B cell (primary cell): ENCODE results near the gene IL1RL2. TPM values are rescaled to one million over a fixed set of nuclear protein-coding genes. Genes with fewer than 3 reads are reported as not detected.

Source experiments
- ATAC-seq: fragments of 200-7000 bp; cut with Tn5 transposase; one replicate; pipeline ENCODE4 v1.10.0; 2021; ENCODE audit warnings: low read depth, mild to moderate bottlenecking, moderate number of reproducible peaks, moderate library complexity
- CTCF ChIA-PET: fragments of 350-600 bp; sonication (Branson Sonifier 250); formaldehyde crosslinking; loops from one replicate; lab custom pipeline; 2021; ENCODE audit warnings: antibody characterized with exemption, inconsistent platforms; lab: Charles Lee
- POLR2A ChIA-PET: fragments of 350-600 bp; sonication (Branson Sonifier 250); formaldehyde crosslinking; loops from one replicate; lab custom pipeline; 2021; ENCODE audit warnings: antibody characterized with exemption; lab: Charles Lee
- DNase-seq: peaks from one replicate; pipeline ENCODE4 v3.0.0; 2013
- H2AFZ ChIP-seq: 2 replicates; pipeline ENCODE4 v1.6.1; 2012; ENCODE audit warnings: mild to moderate bottlenecking, low read depth, low read length; ENCODE audit not compliant: insufficient read depth, poor library complexity, severe bottlenecking
- H3K27ac ChIP-seq, 2 donors: 1 replicate in 1 of 2; 2 replicates in 1 of 2; pipeline ENCODE4 v1.5.1; 2012 to 2013; ENCODE audit warnings: low read length in 2 of 2, mild to moderate bottlenecking in 2 of 2, moderate library complexity in 1 of 2
- H3K27me3 ChIP-seq, 4 experiments: fragments of 200-600 bp in 1 of 4; sonication (generic) in 1 of 4; replicated peaks in 1 of 4; 1 replicate in 2 of 4; 2 replicates in 2 of 4; pipeline versions ENCODE4 v1.6.1 to v1.7.0; 2013 to 2016; ENCODE audit warnings: low read length in 3 of 4, mild to moderate bottlenecking in 2 of 4, mixed read lengths in 1 of 4, moderate library complexity in 1 of 4; ENCODE audit not compliant: insufficient read depth in 4 of 4, control insufficient read depth in 3 of 4; ENCODE audit errors: control extremely low read depth in 1 of 4
- H3K36me3 ChIP-seq, 2 experiments: replicated peaks in 1 of 2; 1 replicate in 1 of 2; 2 replicates in 1 of 2; pipeline versions ENCODE4 v1.6.1 to v1.7.1; 2013; ENCODE audit warnings: low read length in 1 of 2; ENCODE audit not compliant: insufficient read depth in 2 of 2, control insufficient read depth in 1 of 2; ENCODE audit errors: control extremely low read depth in 1 of 2, extremely low read depth in 1 of 2
- H3K4me1 ChIP-seq, 2 donors: fragments of 200-600 bp in 1 of 2; sonication (generic) in 1 of 2; 1 replicate in 1 of 2; 2 replicates in 1 of 2; pipeline versions ENCODE4 v1.5.1 to v1.6.1; 2013 to 2017; ENCODE audit warnings: low read length in 2 of 2; ENCODE audit not compliant: control insufficient read depth in 2 of 2, insufficient read depth in 2 of 2
- H3K4me2 ChIP-seq: replicated peaks from 2 replicates; pipeline ENCODE3; 2012; ENCODE audit warnings: mild to moderate bottlenecking, low read depth, low read length; ENCODE audit not compliant: poor library complexity, severe bottlenecking
- H3K4me3 ChIP-seq, 5 experiments: fragments of 200-600 bp in 1 of 5; sonication (generic) in 1 of 5; 1 replicate in 3 of 5; 2 replicates in 2 of 5; pipeline versions ENCODE4 v1.5.1 to v1.7.0; 2011 to 2016; ENCODE audit warnings: low read length in 4 of 5, mild to moderate bottlenecking in 4 of 5, low read depth in 2 of 5, control low read depth in 1 of 5, moderate library complexity in 1 of 5; ENCODE audit not compliant: insufficient read depth in 1 of 5; ENCODE audit errors: control extremely low read depth in 1 of 5, extremely low read depth in 1 of 5
- H3K79me2 ChIP-seq: fragments of 200-600 bp; sonication (generic); one replicate; pipeline ENCODE4 v1.6.0; 2016; ENCODE audit warnings: low read length; ENCODE audit not compliant: control insufficient read depth, insufficient read depth
- H3K9ac ChIP-seq: fragments of 200-600 bp; sonication (generic); 2 replicates; pipeline ENCODE4 v1.6.1; 2017; ENCODE audit warnings: mild to moderate bottlenecking, low read length, moderate library complexity
- H3K9me3 ChIP-seq, 3 donors: one replicate each; pipeline versions ENCODE4 v1.6.1 to v1.7.1; 2013; ENCODE audit warnings: low read length in 2 of 3; ENCODE audit not compliant: control insufficient read depth in 2 of 3, insufficient read depth in 1 of 3; ENCODE audit errors: control extremely low read depth in 1 of 3
- H4K20me1 ChIP-seq: 2 replicates; pipeline ENCODE4 v1.6.0; 2012; ENCODE audit warnings: mild to moderate bottlenecking, low read length; ENCODE audit not compliant: insufficient read depth, control insufficient read depth, poor library complexity, severe bottlenecking
- H3K27ac Mint-ChIP-seq: one replicate; pipeline ENCODE4 v1.8.0; 2021; ENCODE audit warnings: mixed read lengths
- H3K27me3 Mint-ChIP-seq: one replicate; pipeline ENCODE4 v1.8.0; 2021; ENCODE audit warnings: mixed read lengths
- H3K4me1 Mint-ChIP-seq: one replicate; pipeline ENCODE4 v1.8.0; 2021; ENCODE audit warnings: mixed read lengths
- H3K4me3 Mint-ChIP-seq: one replicate; pipeline ENCODE4 v1.8.0; 2021; ENCODE audit warnings: mixed read lengths
- H3K9me3 Mint-ChIP-seq: one replicate; pipeline ENCODE4 v1.8.0; 2022; ENCODE audit warnings: mixed read lengths; ENCODE audit not compliant: insufficient read depth
- CTCF ChIP-seq: fragments of 200-600 bp; IDR thresholded peaks from one replicate; pipeline ENCODE4 v1.8.0; 2022; ENCODE audit warnings: antibody characterized with exemption, mild to moderate bottlenecking
- EZH2 ChIP-seq: IDR thresholded peaks from 2 replicates; pipeline ENCODE4 v1.6.1; 2012; ENCODE audit warnings: borderline replicate concordance, low read depth, mild to moderate bottlenecking, moderate library complexity, low read length; ENCODE audit not compliant: insufficient read depth, poor library complexity, severe bottlenecking
- WGBS: methylation state at CpG from one replicate; pipeline ENCODE4 v1.1.5; 2013; ENCODE audit warnings: missing lambda C conversion rate; ENCODE audit not compliant: insufficient coverage; 5-methylcytosine and 5-hydroxymethylcytosine counted together
- intact Hi-C: fragments of 100-400 bp; cut with micrococcal nuclease; formaldehyde crosslinking; loops from one replicate; pipeline ENCODE4 v1.10.0; 2022
- polyA plus RNA-seq: library from polyadenylated mRNA; depleted of rRNA; stranded (reverse); fragments of >200 nt; gene quantifications from 2 replicates; pipeline ENCODE4 v1.2.3, GENCODE V29; 2012
- total RNA-seq, 2 donors: library from RNA; stranded (reverse); fragments of 120-200 nt in 1 of 2; gene quantifications; 1 replicate in 1 of 2; 2 replicates in 1 of 2; pipeline versions ENCODE4 v1.2.3 to v1.2.4, GENCODE V29; 2013 to 2022

IL1RL2 gene
- total and polyA plus RNA-seq, 2 donors (not counting 1 experiment from before 2014, with no cell fraction given) = not detected

DNA sequence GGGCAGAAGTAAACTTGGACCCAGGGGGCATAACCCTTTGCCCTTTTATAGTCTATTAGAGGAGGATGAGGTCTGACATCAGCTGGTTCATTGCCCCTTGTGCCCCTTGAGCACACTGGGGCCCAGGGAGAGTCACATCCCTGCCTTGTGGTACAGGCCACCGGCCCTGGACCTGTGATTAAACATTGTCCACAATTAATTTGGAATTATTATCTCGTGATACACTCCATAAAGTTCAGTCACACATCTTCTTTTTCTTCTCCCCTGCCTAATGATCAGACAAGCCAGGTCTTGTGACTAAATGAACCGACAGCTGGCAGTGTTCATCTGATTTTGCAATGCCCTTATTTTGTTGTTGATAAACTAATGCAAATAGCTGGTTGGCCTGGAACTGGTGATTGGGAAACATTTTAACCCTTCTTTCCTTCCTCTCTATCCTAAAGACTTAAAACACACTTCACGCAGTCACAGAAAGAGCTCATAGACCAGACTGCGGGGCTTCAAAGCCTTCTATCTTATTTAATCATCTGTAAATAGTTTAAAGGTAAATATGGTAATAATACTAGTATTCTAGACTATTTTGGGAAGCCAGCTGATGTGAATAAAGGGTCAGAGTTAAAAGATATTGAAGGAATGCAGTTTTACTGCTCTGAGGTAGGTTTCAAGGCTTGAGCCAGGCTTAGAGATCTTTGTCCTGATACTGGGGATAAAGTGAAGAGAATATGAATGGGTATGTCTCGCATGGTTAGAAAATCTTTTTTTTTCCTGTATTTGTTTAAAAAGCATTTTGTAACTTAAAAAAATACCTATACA, 30.9 kb upstream of the IL1RL2 start:
- intact Hi-C loops = no loop called here
- H3K27me3 Mint-ChIP-seq = peaks cover 4% of the 10 kb centered on the region
- Histone ChIP-seq H3K27me3 (no peaks in the 10 kb centered on the region), H2AFZ (no peak overlapping the region), H3K36me3 (no peaks in the 10 kb centered on the region), H3K4me2 (no peak overlapping the region), H3K4me1 (no peaks in the 10 kb centered on the region), H3K4me3 (no peak overlapping the region), H3K9me3 (peaks cover 0 to 5% (median 0%) of the 10 kb centered on the region in 3 donors), H4K20me1 (no peaks in the 10 kb centered on the region), H3K27ac (no peak overlapping the region), H3K9ac (no peak overlapping the region), H3K79me2 (no peaks in the 10 kb centered on the region)
- WGBS = 100% methylated on average over 1 of the region's 6 CpGs
- no peak for ATAC-seq
- no peaks in the 10 kb centered on the region for H3K4me1 Mint-ChIP-seq
- H3K4me3 Mint-ChIP-seq = no peak overlapping the region
- no peak overlapping the region for H3K27ac Mint-ChIP-seq
- ChIA-PET POLR2A (no interaction called here), CTCF (interaction anchor here (1.3 kb wide), 1 partner anchor 64 kb away, joined by 3 read pairs; no protein-coding TSS in a partner anchor)
- TF ChIP-seq EZH2 (no peak), CTCF (no peak)
- no peak for DNase-seq
- H3K9me3 Mint-ChIP-seq = no peaks in the 10 kb centered on the region

DNA sequence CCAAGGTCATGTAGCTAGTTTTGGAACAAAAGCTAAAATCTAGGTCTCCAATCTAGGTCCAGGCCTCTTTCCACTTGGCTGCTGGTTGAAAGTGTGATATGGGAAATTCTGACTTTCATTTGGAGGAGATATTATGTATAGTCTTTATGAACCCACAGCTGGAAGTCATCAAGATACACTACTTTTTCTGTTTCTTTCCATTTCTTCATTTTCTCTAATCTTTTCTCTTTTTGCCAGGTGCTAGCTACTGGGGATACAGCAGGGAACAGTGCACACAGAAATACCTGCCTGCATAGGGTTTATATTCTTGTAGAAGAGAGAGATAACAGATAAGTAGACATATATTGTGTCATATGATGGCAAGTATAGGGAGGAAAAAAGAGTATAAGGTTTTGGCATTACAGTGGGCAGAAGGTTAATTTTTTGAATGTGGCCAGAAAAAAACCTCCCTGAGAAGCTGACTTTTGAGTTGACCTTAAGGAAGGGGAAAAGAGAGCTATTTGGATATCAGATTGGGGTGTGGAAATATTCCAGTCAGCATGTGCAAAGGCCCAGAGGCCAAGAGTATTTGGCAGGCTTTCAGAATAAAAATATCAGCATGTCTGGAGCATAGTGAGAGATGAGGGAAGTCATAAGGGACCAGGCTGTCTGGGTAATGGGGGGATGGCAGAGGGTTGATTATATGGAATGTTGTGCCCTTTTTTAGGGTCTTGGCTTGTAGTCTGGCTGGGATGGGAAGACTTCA, 28.6 kb upstream of the IL1RL2 start:
- H3K4me3 Mint-ChIP-seq = no peak overlapping the region
- Histone ChIP-seq H3K27me3 (no peaks in the 10 kb centered on the region), H2AFZ (no peak overlapping the region), H3K79me2 (no peaks in the 10 kb centered on the region), H3K9ac (no peak overlapping the region), H3K36me3 (no peaks in the 10 kb centered on the region), H3K4me2 (no peak overlapping the region), H3K9me3 (no peaks in the 10 kb centered on the region), H3K4me3 (no peak overlapping the region), H3K27ac (no peak overlapping the region), H3K4me1 (no peaks in the 10 kb centered on the region), H4K20me1 (no peaks in the 10 kb centered on the region)
- DNase-seq (no peak), ATAC-seq (no peak)
- H3K27me3 Mint-ChIP-seq = no peaks in the 10 kb centered on the region
- intact Hi-C loops = no loop called here
- H3K4me1 Mint-ChIP-seq = no peaks in the 10 kb centered on the region
- TF ChIP-seq EZH2 (no peak), CTCF (no peak)
- POLR2A ChIA-PET = no interaction called here
- no peak overlapping the region for H3K27ac Mint-ChIP-seq
- H3K9me3 Mint-ChIP-seq = no peaks in the 10 kb centered on the region
- CTCF ChIA-PET = no interaction called here
